HG02642 (cell line): ENCODE results near the gene ZDHHC11.
"Not testable (repeated sequence)": the region's sequence is repeated elsewhere in the genome, so short reads cannot be mapped to it uniquely, and the experiment has no call there.

Experiments used
- ATAC-seq: cut with Tn5 transposase; IDR thresholded peaks from one replicate; pipeline ENCODE4 v1.9.1; 2021; ENCODE audit warnings: mild to moderate bottlenecking; ENCODE audit not compliant: unreplicated experiment, poor library complexity

Gene ZDHHC11

DNA sequence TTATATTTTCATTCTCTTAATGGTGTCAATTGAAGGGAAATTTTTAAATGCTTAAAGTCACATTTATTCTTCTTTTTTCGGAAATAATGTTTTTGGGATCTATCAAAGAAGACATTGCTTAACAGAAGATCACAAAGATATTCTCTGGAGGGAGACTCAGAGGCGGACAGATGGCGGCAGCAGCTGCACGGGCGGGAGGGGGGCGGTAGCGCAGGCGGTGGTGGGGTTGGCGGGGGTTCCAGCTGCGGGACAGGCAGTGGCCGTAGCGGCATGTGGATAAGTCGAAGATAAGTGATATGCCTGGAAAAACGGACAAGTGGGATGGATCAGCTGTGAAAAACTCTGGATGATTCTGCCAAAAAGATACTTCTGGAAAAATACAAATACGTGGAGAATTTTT, 34.6 kb downstream of the ZDHHC11 start:
- no peak for ATAC-seq

- ATAC-seq = no peak
These were observed 35.3 kb downstream of the ZDHHC11 start for GRCh38 chr5:815449-815848.

DNA sequence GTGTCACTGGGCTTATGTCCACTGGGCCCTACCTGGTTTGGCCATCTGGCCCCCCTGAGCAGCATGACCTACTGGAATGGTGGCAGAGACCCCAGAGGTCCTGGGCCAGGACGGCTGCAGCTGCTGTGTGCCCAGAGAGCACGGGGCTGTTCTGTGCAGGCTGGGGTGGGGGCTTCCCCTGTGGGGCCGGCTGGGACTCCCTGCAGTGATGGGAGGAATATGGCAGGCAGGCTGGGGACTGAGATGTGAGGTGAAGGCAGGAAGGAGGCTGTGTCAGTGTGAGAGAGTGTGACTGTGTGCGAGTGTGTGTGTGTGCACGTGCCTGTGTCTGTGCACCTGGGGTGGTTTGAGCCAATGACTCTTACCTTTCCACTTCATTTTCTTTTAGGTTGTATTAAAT, 37.2 kb downstream of the ZDHHC11 start:
- ATAC-seq = not testable (repeated sequence)

DNA sequence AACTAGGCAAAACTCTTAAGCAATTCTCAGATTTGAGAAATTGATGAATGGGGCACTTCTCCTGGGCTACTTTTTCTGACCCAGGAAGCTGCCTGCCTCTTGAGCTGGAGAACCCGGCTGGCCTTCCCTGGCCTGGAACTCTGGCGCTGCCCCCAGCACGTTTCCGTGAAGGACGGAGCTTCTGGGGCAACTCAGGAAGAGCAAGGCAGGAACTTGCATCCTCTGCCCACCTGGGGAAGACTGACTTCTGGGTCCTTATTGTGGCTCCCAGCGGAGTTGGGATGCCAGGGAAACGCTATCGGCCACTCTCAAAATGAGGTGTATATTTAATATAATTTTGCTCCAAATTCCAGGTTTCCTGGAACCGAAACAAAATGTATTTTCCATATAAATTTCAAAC, 39.4 kb downstream of the ZDHHC11 start:
- not testable (repeated sequence) for ATAC-seq

DNA sequence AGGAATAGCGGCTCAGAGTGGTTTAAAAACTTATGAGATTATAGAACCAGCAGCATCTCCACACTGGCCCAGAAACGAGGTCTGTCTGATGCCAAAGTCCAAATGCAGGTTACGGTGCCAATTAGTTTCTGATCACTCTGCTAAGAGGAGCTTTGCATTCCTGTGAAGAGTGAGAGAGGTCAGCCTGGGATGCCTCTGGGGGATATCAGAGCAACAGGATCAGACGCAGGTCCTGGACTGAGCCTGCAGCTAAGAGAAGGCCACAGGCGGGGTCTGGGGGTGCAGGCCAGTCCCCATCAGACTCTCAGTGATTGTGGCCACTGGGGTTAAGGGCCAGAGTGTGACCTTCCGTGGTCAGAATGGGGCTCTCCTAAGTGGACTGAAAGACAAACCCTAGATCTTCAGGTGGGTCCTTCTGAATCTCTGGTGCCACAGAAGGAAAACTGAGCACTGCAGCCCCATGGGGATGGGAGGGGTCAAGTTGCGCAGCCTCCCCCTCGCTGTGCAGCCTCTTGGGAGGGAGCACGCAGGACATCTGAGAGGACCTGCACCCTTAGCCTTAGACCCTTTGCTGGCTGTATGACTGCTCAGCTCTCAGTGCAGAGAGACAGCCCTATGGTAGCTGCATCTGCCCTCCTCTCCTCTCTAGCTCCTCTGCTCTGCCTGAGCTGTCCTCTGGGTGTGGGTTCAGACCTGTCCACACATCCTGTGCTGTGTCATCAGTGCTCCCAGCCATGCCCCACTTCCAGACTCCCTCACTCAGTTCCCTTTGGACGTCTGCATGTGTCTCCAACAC, 42.9 kb downstream of the ZDHHC11 start:
- not testable (repeated sequence) for ATAC-seq

- no peak for ATAC-seq
These were observed 49.3 kb downstream of the ZDHHC11 start for GRCh38 chr5:801472-801871.

DNA sequence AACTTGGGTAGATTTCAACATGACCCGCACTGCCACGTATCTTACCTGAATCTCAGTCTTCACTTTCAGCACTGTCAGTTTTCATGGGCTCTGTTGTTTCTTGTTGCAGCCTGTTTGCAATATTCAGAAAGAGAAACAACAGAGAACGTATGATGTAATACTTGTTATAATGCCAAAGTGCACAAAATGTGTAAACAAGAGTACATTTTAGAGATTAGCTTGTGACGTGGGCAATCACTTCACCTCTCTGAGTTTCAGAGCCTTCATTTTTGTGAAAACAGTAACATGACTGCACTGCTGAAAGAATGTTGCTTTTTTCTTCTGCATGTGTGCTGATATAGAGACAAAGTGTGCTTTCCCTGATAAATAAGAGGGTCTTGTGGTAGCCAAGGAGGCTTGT, 49.7 kb downstream of the ZDHHC11 start:
- ATAC-seq = not testable (repeated sequence)

GRCh38 chr5:798505-799138, 52.2 kb downstream of the ZDHHC11 start:
- not testable (repeated sequence) for ATAC-seq

DNA sequence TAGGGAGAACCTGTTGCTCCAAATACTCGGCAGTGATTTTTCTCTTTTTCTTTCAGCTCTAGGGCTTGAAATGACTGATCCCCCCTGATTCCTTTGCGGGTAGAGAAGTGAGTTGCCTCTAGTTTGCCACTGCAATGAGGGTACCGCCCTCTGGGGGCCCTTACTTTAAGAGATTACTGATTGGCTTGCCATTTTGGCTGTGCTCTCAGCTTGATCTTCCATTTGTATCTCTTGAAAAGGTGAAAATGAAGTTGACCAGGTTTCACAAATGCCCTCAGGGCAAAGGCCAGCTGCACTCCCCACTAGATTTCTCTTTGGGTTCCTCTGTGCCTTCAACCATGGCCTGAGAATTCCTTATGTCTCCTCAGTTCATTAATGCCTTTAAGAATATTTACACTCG, 52.8 kb downstream of the ZDHHC11 start:
- ATAC-seq = not testable (repeated sequence)

DNA sequence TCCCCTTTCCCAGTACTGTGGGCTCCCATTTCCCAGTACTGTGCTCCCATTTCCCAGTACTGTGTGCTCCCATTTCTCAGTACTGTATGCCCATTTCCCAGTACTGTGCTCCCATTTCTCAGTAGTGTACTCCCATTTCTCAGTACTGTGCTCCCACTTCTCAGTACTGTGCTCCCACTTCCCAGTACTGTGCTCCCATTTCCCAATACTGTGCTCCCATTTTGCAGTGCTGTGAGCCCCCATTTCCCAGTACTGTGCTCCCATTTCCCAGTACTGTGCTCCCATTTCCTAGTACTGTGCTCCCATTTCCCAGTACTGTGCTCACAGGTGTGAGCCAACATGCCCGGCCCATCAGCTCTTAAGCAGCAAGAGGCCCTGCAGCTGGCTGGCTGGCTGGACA, 54.9 kb downstream of the ZDHHC11 start:
- ATAC-seq = not testable (repeated sequence)

DNA sequence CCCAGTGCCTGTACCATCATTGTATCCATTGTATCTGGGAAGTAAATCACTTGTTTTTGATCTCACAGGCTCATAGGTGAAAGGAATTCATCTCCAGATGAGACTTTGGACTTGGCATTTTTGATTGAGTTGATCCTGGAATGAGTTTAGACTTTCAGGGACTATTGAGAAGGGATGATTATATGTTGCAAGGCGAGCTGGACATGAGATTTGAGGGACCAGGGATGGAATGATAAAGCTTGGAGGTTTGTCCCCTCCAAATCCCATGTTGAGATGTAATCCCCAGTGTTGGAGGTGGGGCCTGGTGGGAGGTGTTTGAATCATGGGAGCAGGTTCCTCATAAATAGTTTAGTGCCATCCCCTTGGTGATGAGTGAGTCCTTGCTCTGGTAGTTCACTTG, 55.8 kb downstream of the ZDHHC11 start:
- ATAC-seq = not testable (repeated sequence)

- ATAC-seq = not testable (repeated sequence)
These were observed 62.1 kb downstream of the ZDHHC11 start for GRCh38 chr5:788703-789102.

DNA sequence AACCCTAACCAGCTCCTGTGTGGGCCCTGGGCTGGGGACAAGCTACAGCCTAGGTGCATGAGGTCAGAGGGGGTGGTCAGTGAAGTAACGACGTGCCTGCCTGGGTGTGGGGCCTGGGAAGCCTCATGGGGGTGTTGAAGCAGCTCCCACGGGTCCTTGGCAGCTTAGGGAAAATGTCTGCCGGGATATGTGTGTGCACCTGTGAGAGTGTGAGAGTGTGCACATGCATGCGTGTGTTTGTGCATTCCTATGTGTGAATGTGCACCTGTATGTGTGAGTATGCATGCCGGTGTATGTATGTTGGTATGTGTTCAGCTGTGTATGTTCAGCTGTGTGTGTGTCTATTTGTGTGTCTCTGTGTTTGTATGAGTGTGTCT, 62.9 kb downstream of the ZDHHC11 start:
- not testable (repeated sequence) for ATAC-seq

- not testable (repeated sequence) for ATAC-seq
These were observed 63.4 kb downstream of the ZDHHC11 start for GRCh38 chr5:787224-787856.

DNA sequence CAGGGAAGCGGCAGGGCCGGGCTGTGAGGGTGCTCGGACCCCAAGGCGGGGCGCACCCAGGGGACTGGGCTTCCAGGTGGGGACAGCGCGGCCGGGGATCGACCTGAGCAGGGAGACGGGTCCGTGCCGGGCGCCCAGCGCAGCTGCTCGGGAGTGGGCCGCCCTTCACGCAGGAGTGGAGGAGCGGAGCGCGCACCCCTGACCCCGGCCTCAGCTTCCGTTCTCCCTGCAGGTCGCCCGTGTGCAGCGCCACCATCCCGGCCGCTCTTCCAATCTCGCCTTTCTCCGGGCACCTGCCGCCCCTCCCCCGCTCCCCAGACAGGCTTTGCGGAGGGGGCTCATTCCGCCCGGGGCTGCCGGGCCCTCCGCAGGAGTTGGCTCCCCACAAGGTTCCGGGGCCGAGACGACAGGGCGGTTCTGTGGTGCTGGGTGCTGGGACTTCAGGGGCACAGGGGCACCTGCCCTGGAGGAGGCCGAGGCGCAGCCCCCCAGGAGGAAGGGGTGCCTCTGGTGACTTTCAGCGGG, 65.5 kb downstream of the ZDHHC11 start:
- peak; percentile 26 for ATAC-seq

GRCh38 chr5:784428-785177, 66.2 kb downstream of the ZDHHC11 start, which contains the start of gene ZDHHC11B:
ZDHHC11B (minus strand) TSS chr5:784729; CDS start chr5:766919, 17,810 bp downstream.
- peak; percentile 72 for ATAC-seq

GRCh38 chr5:783881-784427, 66.8 kb downstream of the ZDHHC11 start:
- ATAC-seq = peak; percentile 8

- ATAC-seq = not testable (repeated sequence)
These were observed 67.6 kb downstream of the ZDHHC11 start for GRCh38 chr5:783049-783802.

DNA sequence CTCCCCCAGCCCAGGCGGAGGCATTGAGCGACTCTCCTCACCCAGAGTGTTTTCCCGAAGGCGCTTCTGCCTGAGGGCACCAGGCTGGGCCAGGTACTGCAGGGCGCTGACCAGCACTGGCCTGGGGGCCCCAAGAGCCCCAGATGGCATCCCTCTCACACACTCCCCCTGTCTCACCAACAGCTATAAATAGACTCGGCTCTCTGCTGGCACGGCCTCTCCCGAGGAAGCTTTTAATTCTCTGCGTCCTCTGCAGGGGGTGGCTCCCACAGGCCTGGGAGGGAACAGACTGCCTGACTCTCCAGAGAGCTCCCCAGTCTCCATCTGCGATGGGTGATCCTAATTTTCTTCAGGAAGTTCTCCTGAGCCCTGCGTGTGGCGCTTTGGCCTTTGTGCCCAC, 68.4 kb downstream of the ZDHHC11 start:
- ATAC-seq = not testable (repeated sequence)
